Mucosa of gallbladder (tissue), 1 donor: Measurements from ENCODE around the gene FAAP100. TPM values are rescaled to one million over a fixed set of nuclear protein-coding genes. Genes with fewer than 3 reads are reported as not detected.
A peak's percentile ranks its signal among the peaks of the same experiment; 100 is the strongest.

Source experiments
- DNase-seq: peaks from one replicate; pipeline ENCODE4 v3.0.0-alpha.2; 2020; ENCODE audit warnings: low spot score
- total RNA-seq: library from RNA; stranded (reverse); gene quantifications from one replicate; pipeline ENCODE4 v1.2.1, GENCODE V29; 2021
- donor health status: DM: no; HTN: no; CAD: no.

Gene FAAP100
- total RNA-seq, 1 donor from 2014 or later, result 37.0 TPM

- no peak for DNase-seq
Observed at GRCh38 chr17:81577278-81578000, 25.3 kb upstream of the FAAP100 start.

- no peak for DNase-seq
Observed at GRCh38 chr17:81576621-81577277, 24.6 kb upstream of the FAAP100 start.

DNA sequence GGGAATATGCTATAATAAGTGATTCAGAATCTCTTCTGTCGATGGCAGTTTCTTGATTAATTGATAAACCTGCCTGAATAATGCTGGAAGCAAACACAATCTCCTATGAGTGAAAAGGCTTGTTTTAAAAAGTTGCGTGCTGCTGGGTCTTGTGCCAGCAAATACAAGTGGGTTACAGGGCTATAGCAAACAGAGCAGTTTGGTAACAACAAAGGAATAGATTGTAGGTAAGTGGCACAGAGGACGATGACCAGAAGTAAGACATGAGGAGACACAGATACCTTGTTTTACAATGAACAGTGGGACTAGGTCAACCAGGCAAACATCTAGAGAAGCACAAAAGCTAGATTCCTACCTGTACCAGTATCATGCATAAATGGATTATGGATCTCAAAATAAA lies 23.7 kb upstream of the FAAP100 start:
- no peak for DNase-seq

- no peak for DNase-seq
Observed at GRCh38 chr17:81574643-81574956, 22.4 kb upstream of the FAAP100 start.

DNA sequence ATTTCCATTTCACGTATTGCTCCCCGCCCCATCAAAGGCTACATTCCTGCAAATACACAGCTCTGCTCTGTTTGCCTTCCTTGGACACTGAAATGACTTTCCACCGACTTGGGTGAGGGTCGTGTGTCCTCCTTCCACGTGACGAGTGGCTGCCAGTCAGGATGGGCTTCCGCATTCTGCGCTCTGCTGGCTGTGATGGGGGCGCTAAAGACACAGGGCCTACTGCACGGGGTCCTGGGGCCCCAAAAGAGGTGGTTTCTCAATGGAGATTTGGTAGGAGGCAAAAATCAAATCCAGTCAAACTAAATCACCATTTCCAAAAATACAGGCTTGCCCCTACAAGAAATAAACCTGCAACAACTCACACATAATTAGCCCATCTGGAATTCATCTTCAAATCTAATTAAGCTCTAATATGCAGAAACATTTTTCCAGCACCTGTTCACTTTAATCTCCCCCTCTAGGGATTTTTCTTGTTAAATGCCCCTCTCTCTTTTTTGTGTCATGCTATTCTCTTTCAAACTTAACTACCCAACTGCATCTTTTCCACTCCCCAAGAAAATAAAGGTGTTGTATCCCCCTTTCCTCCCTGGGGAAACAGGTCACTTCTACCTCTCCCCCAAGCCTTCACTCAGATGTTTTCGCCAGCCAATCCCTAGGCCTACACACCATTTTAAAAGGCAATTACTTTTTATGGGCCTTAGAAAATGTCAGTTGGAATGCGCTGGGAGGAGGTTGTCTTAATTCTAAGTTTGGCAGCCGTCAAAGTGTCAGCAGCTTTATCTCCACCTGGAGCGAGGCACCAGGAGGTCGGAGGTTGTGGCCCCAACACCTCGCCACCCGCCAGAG lies 21.9 kb upstream of the FAAP100 start:
- no peak for DNase-seq

- no peak for DNase-seq
Observed at GRCh38 chr17:81572563-81573168, 20.5 kb upstream of the FAAP100 start.

DNA sequence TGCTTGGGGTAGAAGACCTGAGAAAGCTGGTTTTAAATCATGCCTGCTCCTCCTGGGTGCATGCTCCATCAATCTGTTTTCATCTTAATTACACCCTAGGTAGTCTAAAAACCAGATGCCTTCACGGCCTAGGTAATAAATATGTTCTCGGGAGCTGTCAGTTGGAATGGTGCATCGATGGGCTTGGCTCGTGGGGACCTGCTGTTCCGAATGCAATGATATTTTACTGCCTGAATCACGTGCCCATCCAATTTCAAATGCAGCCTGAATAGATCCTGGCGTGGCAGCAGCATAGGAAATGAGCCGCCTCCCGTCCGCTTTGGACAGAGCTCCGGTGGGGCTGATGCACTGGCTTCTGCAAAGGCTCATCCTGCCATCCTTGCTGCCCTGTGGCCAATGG lies 18.8 kb upstream of the FAAP100 start:
- no peak for DNase-seq

GRCh38 chr17:81569986-81570514 lies 17.9 kb upstream of the FAAP100 start:
- no peak for DNase-seq

- no peak for DNase-seq
Observed at GRCh38 chr17:81568416-81568815, 16.3 kb upstream of the FAAP100 start.

GRCh38 chr17:81567191-81567590 lies 15.0 kb upstream of the FAAP100 start:
- DNase-seq, result no peak

DNA sequence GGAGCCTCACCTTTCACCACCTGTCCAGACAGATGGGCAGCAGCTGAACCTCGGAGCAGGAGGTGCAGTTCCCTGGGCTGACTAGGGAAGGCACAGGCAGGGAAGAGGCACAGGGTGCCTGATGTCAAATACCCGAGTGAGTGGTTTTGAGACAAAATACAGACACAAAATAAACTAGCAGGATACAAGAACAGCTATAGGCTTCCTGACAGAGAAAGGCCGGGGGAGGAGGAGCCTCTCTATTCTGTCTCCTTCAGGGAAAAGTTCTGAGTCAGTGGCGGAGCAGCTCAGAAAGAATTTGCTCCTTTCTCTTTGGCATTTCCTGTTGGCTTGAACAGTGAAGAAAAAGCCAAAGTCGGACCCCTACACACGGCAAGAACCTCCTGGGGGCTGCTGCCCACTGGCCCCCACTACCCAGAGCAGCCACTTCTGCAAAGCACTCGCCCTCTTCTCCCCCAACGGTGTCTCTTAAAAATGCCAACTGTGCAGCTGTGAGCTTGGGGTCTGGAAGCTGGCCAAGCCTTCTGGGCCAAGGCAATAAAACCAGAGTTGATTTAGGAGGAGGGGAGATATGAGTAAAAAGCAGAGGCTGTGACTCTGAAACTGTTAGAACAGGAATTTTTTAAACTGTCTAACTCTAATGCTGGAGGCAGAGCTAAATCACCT lies 14.4 kb upstream of the FAAP100 start:
- peak; percentile 50 for DNase-seq

- DNase-seq, result no peak
Observed at GRCh38 chr17:81565231-81565630, 13.1 kb upstream of the FAAP100 start.

- DNase-seq, result no peak
Observed at GRCh38 chr17:81564778-81565177, 12.6 kb upstream of the FAAP100 start.

DNA sequence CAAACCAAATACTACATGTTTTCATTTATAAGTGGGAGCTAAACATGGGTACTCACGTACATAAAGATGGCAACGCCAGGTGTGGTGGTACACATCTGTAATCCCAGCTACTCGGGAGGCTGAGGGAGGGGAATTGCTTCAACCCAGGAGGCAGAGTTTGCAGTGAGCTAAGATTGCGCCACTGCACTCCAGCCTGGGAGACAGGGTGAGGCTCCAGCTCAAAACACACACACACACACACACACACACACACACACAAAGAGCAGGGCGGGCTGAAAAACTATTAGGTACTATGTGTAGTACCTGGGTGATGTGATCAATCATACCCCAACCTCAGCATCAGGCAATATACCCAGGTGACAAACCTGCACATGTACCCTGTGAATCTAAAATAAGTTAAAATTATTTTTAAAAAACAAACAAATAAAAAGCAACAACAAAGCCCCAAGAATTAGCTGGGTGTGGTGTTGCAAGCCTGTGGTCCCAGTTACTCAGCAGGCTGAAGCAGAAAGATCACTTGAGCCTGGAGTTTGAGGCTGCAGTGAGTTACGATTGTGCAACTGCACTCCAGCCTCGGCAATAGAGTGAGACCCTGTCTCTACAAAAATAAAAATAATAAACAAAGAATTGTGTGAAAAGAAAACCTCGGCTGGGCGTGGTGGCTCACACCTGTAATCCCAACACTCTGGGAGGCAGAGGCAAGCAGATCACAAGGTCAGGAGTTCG lies 11.9 kb upstream of the FAAP100 start:
- no peak for DNase-seq

- DNase-seq, result no peak
Observed at GRCh38 chr17:81561494-81561885, 9.3 kb upstream of the FAAP100 start.

DNA sequence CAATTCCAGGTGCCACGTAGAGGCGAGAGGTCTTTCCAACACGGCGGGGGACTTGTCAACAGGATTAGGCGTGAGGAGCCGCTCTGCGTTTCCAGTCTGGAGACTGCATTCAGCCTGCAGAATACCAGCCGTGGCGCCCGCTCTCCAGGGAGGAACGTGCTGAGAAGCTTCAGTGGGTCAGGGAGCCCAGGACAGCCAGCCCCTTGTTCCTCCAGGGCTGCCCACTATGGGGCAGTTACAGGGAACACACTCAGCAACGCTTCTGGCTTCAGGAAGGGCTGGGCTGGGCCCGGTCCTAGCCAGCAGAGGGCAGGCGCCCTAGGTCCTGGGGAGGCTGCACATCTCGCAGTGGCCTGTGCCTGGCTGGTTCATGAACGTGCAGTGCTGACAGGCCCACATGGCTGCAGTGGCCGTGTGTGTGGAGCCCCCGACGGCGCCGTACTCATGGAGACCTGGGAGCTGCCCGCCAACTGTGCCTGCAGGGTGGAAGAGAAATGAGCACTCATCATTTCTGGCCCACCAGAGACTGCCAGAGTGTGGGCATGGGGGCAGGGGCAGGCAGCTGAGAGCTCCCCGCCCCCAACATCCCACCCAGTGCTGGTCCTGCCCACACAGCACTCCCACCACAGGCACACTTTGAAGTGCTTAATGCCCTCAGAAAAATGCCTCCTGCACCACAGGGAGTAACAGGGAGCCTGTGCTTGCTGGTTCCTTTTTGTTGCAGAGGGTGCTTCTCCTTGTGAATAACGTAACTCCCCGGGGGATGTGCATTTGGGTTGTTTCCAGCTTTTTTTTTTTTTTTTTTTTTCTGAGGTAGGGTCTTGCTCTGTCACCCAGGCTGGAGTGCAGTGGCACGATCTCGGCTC lies 7.0 kb upstream of the FAAP100 start:
- no peak for DNase-seq

DNA sequence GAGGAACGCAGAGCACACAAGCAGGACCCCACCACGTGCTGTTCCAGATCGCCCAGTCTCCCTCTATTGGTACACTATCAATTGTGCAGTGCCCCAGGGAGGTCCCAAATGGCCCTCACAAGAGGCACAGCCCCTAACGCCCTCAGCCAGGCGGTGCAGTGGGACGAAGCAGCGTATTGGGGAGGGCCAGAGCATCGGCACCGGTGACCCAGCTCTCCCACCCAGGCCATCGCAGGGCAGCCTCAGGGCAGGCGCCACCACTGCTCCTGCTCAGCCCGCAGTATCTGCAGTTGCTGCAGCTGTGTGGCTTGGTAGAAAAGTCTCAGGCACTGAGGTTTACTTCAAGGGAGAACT lies 5.9 kb upstream of the FAAP100 start:
- no peak for DNase-seq

- DNase-seq, result no peak
Observed at GRCh38 chr17:81557276-81558114, 5.3 kb upstream of the FAAP100 start.

DNA sequence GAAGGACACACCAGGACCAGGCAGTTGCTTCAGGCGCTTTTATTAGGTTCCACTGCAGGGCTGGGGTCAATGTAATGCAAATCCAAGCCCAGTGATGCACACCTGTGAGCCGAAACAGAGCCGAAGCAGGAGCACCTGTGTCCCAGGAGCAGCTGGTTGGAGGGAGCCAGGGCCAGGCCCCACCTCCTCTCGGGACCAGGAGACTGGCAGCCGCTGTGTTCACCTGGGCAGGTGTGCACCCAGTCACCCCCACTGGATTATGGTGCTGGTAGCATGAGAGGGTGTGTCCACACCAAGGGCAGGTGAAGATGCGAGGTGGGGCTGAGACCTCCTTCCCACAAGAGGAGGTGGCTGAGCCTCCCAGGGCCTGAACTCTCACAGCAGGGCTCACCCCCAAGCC lies 4.7 kb upstream of the FAAP100 start:
- DNase-seq, result no peak
